CD4-positive, alpha-beta T cell treated with Interleukin-15 for 1 hour (primary cell): ENCODE results near the gene SRGAP3.

Source experiments
- DNase-seq: peaks from one replicate; pipeline ENCODE4 v3.0.0-alpha.2; 2020

SRGAP3 gene

GRCh38 chr3:8954938-8955763, 294.3 kb downstream of the SRGAP3 start:
- no peak for DNase-seq

DNA sequence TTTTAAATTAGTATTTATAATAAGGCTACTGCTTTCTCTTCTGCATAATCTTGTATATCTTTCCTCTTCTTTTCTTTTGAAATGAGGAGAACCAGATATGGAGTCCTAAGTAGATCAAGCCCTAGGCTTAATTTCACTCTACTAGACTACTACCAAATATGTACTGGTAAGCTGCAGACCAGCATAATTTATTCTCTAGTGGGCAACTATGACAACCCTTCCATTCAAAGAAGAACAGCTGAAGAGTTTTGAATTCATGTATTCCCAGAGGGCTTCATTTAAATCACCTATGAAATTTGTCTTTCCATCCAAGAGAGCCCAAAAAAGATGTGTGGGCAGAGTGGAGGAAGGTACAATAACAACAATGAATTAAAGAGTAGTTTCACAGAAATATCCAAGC, 296.1 kb downstream of the SRGAP3 start:
- DNase-seq = no peak

GRCh38 chr3:8952130-8952529, 297.3 kb downstream of the SRGAP3 start:
- DNase-seq = no peak

DNA sequence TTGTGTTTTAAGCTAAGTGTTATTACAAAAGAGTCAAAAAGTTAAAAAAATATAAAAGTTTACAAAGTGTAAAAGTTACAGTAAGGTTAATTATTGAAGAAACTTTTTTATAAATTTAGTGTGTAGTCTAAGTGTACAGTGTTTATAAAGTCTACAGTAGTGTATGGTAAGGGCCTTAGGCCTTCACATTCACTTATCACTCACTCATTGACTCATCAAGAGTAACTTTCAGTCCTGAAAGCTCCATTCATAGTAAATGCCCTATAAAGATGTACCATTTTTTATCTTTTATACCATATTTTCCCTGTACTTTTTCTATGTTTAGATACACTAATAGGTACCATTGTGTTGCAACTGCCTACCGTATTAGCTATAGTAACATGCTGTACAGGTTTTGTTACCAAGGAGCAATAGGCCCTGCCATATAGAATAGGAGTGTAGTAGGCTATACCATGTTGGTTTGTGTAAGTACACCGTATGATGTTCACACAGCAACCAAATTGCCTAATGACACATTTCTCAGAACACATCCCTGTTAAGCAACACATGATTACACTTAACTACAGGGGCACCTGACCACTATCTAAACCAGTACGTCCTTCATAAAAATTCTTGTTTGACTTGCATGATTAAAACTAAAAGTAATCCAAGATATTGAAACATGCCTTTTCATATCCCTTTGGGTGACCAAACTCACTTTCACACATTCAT, 303.4 kb downstream of the SRGAP3 start:
- DNase-seq = no peak

GRCh38 chr3:8942746-8943488, 306.5 kb downstream of the SRGAP3 start:
- DNase-seq = no peak

DNA sequence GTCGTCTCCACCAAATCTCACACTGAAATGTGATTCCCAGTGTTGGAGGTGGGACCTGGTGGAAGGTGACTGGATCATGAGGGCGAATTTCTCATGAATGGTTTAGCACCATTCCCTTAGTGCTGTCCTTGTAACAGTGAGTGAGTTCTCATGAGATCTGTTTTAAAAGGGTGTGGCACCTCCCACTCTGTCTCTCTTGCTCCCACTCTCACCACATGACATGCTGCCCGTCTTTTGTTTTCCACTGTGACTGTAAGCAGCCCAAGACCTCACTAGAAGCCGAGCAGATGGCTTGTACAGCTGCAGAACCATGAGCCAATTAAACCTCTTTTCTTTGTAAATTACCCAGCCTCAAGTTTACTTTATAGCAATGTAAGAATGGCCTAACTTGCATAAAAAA, 307.3 kb downstream of the SRGAP3 start:
- DNase-seq = no peak

GRCh38 chr3:8938021-8938420, 311.4 kb downstream of the SRGAP3 start:
- no peak for DNase-seq

DNA sequence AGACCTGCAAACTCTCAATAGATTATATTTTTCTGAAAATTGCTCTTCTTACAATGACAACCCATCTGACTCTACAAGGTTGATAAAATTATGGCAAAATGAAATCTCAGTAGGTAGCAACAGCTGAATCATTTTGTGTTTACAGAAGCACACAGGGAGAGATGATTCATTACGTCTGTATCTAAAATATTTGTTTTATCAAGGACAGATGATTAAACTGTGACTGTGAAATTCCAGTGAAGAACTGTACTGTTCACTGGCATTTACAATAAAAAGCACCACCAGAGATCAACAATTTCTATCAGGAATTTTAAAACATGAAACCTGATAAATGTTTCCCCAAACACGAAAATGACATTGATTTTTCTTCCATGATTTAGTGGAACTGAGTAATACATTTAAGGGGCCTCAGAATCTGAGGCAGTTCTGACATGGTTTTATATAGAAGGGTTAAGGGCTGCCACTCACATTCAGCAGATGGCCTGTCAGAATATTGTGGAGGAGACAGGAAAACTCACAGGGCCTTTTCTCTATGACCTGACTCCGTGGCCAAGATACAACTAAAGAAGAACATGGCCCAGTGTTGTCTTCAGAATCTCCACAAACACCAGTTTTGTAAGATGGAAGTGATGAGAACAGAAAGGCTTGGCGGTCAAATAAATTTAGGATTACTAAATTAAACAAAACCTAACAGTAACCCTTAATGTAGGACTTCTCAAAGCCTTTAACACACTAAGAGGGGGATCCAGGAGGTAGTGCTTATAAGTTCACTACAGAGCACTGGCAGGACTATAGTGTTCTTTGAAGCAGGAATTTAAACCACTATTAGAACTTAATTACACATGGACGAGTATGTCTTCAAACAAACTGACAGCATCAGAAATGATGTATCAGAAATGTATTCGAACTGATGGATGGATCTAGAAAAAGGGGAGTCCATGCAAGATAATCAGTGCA, 312.1 kb downstream of the SRGAP3 start:
- DNase-seq = no peak

DNA sequence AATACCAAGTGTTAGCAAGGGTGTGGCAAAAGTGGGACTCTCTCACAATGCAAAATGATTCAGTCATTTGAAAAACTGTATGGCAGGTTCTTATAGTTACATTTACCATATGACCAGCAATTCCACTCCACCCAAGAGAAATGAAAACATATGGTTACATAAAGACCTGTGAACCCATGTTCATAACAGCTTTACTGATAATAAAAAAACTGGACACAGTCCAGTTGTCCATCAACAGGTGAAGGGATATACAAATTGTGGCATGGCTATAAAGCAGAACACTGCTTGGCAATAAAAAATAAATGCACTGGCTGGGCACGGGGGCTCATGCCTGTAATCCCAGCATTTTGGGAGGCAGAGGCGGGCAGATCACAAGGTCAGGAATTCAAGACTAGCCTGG, 316.9 kb downstream of the SRGAP3 start:
- DNase-seq = no peak

- no peak for DNase-seq
Observed at GRCh38 chr3:8931342-8931741, 318.1 kb downstream of the SRGAP3 start.
